ENCODE measurements around the gene STAC3.
A peak's percentile ranks its signal among the peaks of the same experiment; 100 is the strongest.
"Not testable (repeated sequence)": the region's sequence is repeated elsewhere in the genome, so short reads cannot be mapped to it uniquely, and the experiment has no call there.

Gene STAC3

GRCh38 chr12:57250956-57251355 lies at the start of gene STAC3:
Gene STAC3 (minus strand): TSS chr12:57251187. CDS start chr12:57249636, 1,551 bp downstream.
- no peak for DNase-seq

GRCh38 chr12:57299514-57300016 lies 48.6 kb upstream of the STAC3 start:
- no peak for DNase-seq

GRCh38 chr12:57296291-57296690 lies 45.3 kb upstream of the STAC3 start:
- DNase-seq, result no peak

GRCh38 chr12:57282073-57282472 lies 31.1 kb upstream of the STAC3 start:
- DNase-seq, result not testable (repeated sequence)

GRCh38 chr12:57280211-57281062 lies 29.4 kb upstream of the STAC3 start:
- peak; percentile 76 to 82 for DNase-seq

GRCh38 chr12:57278465-57279381 lies 27.7 kb upstream of the STAC3 start:
- DNase-seq, result no peak

- peak; percentile 41 to 46 for DNase-seq
Measured at GRCh38 chr12:57276935-57277563, 26.1 kb upstream of the STAC3 start.

- not testable (repeated sequence) for DNase-seq
Measured at GRCh38 chr12:57276233-57276632, 25.2 kb upstream of the STAC3 start.

GRCh38 chr12:57273516-57273915 lies 22.5 kb upstream of the STAC3 start:
- DNase-seq, result no peak

GRCh38 chr12:57272337-57273151 lies 21.6 kb upstream of the STAC3 start:
- no peak for DNase-seq

- DNase-seq, result no peak
Measured at GRCh38 chr12:57270966-57271470, 20.0 kb upstream of the STAC3 start.

- peak; percentile 67 to 70 for DNase-seq
Measured at GRCh38 chr12:57268264-57268663, 17.3 kb upstream of the STAC3 start.

- no peak for DNase-seq
Measured at GRCh38 chr12:57266681-57267080, 15.7 kb upstream of the STAC3 start.

GRCh38 chr12:57263096-57263495 lies 12.1 kb upstream of the STAC3 start:
- DNase-seq, result no peak

GRCh38 chr12:57262126-57262822 lies 11.3 kb upstream of the STAC3 start:
- no peak for DNase-seq

GRCh38 chr12:57261428-57261865 lies 10.5 kb upstream of the STAC3 start:
- no peak for DNase-seq

GRCh38 chr12:57260366-57260765 lies 9.4 kb upstream of the STAC3 start:
- no peak for DNase-seq

GRCh38 chr12:57258977-57259970 lies 8.3 kb upstream of the STAC3 start:
- DNase-seq, result no peak

GRCh38 chr12:57255916-57256315 lies 4.9 kb upstream of the STAC3 start:
- DNase-seq, result no peak

Data from activated T-cell treated with anti-CD3 and anti-CD28 coated beads, Interleukin-2, amount 50 U/mL, for 48 hours (primary cell).